Fibroblast of skin of back (primary cell): ENCODE measurements around the gene SEMA7A.

Experiments used
- DNase-seq: peaks from one replicate; pipeline ENCODE4 v3.0.0-alpha.2; 2013

Gene SEMA7A

DNA sequence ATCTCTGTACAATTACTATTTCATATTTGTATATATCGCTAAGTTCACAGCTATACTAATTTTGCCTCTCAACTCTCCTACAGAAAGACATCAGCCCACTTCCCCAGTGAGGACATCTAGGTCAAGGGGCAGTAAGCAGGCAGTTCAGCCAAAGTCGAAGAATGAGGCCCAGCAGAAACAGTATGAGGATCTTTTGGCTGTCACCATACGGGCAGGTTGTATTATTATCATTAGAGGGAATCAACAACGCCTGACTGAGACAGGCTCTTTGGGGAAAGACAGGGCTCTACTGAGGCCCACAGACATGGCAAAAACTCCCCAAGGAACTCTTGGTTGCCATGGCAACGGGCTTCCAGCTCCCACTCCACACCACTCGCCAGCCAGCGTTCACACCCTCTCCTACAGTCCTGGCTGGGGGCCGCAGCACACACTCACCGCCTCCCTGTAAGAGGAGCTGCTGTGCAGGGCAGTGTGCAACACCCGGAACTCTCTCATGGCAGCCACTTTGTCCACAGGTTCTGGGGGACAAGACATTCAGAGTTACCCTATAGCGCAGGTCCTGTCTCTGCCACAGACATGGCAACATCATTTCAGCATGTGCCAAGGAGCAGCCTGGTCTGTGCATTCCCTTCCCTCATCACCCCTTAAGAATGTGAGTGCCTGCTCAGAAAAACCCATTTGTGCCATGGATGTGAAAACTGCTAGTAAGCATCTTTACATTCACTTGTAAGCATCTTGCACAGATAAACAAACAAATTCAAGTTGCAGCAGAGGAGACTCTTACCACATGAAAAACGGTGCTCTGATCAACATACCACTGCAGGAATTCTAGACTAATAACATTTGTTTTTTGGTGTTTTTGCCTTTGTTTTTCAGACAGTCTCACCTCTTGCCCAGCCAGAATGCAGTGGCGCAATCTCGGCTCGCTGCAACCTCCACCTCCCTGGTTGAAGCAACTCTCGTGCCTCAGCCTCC, 18.4 kb upstream of the SEMA7A start:
- DNase-seq, result no peak

DNA sequence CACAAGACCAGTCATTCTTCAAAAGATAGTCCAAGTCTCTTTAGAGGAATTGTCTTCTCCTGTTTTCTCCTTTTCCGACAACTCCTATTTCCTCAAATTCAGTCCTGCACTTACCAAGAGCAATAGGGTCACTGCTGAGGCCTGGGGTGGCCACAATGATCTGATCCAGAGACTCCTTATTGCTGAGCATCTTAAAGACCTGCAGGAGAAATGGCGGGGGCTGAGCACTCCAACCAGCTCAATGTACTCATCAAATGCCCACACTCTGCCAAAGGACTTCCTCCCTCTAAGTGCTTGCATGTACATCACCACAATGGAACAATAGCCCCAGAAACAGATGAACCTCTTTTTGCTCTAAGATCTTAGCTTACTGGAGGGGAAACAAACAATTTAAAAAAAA, 17.6 kb upstream of the SEMA7A start:
- DNase-seq, result no peak

DNA sequence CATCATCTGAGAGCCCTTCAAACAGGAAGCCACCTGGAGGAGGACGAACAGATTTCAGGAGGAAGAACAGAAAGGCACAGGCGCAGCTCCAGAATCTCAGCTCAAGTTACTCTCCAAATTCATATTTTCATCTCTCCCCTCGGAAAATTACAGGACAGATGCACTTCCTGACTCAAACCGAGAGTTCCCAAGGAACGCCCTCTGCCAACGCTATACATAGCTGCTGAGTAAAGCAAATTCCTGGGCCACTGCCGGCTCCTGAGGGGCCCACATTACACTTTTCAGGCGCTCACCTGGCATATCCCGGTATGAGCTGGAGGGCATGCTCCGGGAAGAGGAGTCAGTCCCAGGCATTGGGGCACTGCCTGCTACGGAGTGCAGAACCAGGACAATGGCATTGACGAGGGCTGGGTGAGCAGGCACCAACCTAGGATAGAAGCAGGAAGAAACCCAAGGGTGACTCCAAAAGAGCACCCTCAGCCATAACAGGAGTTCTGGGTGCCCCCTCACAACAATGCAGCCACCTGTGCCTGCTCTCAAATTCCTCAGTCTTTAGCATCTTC, 16.0 kb upstream of the SEMA7A start:
- DNase-seq, result no peak

DNA sequence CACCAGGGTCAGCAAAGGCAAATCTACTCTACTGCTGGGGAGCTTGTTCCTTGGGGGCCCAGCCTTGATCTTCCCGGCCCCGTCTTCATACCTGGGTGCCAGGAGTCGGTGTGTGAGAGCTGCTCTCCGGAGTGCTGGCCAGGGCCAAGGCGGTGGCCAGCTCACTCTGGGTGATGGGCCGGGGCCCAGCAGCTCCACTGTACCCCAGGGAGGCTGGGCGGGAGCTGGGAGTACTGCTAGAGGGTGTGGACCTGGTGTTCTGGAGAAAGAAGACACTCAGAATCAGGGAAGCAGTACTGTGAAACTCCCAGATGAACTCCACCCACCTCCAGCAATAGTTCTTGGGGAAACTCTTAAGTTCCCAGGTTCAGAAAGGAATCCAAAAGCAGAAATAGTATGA, 15.3 kb upstream of the SEMA7A start:
- DNase-seq, result no peak

DNA sequence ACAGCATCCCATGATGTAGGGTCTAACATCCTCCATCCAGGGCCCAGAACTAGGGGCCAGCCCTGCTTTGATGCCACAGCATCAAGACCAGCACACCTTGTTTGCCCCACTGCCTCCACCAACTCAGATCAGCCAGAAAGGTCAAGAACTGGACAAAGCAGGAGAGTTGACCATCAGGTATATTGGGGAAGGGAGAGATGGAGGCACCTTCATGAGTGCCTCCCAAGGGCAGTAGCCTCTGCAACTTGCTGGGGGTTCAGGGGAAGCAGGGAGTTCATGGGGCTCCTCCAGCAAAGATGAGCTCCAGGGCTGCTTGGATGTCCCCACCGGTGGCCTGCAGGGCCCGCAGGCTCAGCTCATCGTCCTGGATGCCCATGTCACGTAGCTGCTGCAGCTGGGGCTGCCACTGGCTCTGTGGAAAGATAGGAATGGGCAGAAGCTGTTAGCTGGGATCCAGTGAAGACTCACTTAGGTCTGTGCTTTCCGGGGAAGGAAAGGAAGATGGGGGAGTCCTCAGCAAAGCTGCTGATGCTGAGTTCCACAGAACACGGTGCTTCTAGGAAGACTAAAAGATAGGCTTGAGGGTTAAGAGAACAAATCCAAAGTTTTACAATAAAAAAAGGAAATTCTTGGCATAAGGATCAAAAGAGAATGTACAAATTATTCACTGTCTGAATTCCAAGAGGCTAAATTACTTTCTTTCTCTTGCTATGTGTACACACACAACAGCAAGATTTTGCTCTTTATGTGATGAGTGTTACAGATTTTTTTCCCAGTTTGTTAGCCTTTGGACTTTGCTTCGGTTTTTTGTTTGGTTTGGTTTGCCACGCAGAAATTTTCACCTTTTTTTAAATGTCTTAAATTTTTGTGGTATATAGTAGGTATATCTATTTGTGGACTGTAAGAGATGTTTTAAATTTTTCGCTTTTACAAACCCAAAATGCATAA, 12.3 kb upstream of the SEMA7A start:
- no peak for DNase-seq

DNA sequence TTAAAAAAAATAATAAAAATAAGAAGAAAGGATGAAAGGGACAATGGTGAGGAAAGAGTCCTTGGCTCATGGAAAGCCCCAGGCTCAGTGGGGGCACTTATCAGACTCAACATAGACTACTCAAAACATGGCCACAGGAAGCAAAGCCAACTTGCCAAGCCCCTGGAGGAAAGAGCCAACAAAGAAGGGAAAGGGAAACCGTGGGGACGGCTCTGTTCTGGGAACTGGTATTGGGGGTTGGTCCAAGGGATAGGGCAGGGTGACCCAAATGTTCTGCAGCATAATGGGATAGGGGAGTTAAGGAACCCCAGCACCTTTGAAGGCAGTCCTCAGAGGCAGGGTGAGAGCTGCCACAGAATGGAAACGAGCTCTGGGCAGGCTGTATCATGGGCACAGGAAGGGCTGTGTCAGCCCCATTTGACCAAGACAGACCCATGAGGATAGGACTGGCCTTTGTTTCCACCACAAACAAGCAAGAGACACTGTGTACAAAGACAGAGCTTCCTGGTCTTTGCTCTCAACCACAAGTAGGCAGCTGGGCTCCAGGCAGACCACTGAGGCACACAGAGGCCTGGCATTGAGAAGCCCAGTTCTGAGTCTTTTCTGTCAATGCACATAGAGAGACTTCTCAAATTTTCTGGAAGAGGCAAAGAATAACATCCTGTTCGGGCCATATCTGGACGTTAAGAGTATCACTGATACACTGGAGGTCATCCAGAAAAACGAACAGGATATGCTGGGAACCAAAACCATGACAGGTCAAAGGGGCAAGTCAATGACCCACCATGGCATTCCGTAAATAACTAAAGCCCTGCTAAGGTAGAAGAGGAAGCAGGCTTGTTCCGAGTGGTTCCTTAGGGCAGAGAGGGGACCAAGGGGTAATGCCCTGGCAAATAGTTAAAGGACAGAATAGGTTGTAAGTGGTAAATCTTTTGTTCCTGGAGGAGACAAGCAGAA, 10.6 kb upstream of the SEMA7A start:
- no peak for DNase-seq

DNA sequence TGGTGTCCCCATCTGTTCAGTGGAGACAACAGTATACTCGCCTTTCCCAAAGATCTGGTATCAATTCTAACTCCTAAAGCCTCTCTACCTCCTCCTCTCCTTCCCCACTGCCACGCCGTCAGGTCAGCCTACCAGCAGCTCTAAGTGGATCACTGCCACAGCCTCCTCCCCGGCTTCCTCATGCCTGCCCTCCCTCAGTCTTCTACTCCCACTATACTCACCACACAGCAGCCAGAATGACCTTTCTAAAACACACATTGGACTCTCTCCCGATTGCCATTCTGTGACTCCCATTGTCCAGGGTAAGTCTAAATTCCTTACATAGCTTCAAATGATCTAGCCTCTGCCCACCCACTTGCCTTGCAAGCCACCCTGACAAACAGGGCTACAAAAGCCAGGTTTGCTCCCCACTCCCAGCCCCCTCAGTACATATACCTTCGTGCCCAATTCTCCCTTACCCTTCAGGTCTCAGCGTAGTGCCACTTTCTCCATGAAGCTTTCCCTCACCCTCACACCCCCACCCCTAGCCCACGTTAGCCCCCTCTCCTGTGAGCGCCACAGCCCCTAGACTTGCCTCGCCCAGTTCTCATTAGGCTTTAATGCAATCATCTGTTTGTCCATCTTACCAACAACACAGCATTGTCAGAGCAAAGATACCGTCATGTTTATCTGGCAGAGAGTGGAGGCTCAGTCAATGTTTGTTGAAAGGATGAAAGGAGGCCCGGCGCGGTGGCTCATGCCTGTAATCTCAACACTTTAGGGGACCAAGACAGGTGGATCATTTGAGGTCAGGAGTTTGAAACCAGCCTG, 9.5 kb upstream of the SEMA7A start:
- no peak for DNase-seq

DNA sequence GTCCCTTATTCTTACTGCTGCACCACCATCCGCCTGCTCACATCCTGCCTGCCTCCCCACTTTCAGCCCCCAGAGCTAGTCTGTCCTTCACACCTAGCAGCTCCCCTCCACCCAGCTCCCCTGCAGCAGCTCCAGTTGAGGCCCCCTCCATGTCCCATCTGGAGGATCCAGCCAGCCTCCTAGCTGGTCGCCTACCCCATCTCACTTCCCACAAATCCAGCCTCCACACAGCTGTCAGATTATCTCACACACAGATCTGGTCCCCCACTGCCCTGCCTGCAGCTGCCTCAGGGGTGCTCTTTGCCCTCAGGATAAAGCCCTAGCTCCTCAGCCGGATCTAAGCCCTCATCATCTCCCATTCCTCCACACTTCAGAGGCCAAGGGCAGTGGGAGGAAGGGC, 8.8 kb upstream of the SEMA7A start:
- no peak for DNase-seq

DNA sequence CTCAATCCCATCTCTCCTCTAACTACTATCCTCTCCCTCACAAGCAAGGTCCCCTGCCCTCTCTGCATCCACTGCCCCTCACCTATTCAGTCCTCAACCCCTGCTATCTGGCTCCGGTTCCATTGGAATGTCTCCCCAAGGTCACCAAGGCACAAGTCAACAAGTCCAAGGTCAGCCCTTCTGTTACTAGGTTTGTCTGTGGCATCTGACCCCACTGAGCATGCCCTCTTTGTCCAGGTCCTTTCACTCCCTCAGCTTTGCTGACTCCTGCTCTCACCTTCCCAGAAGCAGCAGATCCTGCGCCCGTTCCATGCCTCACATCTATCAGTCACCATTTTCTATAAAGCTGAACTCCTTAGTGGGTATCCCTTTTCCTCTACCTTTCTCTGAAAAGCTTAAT, 8.3 kb upstream of the SEMA7A start:
- no peak for DNase-seq

DNA sequence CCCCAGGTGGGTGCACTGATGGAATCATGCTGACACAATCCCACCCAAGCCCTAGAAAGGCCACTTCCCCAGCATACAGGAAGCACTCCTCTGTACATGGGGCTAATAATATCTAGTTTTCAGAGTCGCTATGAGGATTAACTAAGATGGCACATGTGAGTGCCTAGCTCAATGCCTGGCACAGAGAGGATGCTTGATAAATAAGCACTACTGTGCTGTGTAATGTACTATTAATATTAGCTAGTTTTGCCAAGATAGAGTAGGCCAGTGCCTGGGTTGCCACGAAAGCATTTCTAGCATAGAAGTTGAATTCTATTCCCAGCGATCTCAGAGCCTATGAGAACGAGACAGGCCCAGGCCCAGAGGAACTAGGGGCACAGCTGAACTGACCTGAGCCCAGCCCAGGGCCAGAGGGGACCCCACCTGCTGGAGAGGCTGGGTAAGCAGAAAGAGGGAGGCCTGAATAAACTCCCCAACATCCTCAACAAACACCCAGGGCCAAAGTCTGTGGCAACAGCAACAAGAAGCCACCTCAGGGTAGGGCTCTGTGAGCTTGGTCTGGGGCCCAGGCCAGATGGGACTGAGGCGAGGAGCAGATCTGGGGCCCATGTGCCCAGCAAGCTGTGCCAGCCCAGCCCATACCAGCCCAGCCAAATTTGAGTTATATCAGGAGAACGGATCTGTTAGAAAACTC, 7.6 kb upstream of the SEMA7A start:
- DNase-seq, result no peak

DNA sequence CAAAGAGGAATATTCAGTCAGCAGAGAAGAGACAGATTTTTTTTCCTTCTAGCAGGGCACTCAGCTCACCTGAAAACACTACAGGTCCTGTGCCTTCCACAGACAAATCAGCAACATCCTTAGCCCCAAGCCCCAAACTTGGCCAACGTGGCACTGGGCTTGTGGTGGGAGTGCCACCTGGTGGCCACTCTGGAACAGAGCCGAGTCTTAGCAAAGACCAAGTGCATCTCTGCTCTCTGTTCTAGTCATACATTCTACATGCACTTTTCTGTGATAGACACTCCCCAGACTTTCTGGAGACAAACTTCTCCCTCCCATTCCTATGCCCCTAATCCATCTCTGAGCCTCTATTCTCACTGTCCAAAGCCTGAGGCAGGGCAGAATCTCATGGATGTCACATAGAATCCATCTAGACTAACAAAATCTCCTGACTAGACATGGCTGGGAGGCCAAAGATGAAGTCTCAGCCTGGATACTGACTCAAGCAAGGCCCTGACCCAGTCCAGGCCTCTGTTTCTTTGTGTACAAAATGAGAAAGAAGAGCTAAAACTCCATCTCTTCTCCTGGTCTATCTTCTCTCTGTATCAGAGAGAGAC, 5.1 kb upstream of the SEMA7A start:
- DNase-seq, result peak; percentile 71

DNA sequence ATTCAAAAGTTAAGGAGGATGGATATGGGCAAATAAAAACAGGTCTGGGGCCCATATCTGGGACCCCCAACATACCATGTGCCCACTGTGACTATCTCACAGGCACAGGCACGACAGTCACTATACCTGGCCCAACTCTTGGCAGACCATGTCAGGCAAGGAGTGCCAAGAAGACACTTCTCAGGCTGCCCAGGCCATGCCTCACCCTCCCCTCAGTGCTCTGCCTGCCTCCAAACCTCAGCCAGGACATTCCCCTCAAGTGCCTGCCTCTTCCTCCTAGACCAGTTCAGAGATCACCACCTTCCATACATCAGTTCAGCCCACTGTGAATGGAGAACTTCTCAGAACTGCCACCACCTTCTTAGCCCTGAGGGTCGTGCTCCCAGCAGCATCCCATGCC, 4.4 kb upstream of the SEMA7A start:
- DNase-seq, result no peak

DNA sequence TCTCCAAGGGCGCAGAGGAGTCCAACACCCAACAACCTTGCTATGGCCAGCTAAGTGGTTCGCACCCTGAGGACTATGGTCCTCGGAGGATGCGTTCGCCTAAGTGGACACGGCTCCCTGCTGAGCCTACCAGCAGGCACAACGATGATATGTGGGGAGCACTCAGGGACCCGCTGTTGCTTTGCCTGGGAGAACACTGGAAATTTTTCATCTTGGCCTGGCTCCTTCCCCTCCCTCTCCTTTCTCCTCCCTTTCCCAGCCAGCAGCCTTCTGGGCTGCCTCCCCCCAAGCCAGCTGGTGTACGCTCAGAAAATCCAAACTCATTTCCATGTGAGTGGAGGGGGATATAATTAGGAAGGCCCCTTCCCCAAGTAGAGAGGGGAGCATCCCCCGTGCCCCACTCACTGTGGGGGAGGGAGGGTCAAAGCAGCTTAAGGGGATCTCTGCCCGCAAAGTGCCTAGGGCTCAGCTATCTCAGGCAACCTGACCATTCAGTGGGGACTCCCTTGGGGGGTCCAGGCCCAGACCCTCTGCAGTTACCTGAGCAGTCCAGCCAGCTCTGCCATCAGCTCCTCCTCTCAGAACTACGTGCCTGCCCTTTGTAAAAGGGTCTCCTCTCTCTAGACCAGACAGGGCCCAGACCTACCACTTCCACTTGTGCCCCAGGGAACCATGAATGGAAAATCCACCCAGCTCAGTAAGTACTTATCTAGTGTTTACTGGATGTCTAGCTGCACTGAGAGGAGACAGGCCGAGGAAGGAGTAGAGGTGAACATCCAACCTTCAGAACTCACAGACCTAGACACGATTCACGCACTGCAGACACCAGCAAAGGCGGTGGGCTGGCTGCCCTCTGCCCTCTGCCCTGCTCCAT, 742 bp upstream of the SEMA7A start:
- no peak for DNase-seq

DNA sequence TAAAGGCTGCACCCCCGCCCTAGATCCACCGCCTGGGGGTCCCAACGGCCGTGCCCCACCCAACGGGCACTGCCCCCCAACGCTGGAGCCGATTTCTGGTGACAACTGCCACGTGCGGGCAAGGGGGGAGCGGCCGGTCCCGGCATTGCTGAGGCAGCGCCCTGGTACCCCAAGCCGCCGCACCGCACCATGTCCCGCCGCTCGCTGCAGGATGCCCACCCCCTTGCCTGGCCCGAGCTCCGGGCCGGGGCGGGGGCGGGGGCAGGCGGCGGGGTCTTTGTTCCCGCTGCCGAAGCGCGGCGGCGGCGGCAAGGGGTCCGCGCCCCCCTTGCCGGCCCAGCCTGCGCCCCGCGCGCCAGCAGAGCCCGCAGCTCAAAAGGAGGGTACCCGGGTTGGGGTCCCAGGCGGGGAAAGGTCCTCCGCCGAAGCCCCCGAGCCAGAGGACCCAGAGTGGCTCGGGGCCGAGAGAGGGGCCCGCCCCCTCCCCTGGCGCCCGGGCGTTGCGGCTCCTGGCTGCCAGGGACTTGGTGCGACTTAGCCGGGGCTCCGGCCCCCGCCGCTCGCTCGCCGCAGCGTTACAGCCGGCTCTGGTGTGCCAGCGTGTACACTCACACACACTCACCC, 678 bp downstream of the SEMA7A start:
- DNase-seq, result no peak

DNA sequence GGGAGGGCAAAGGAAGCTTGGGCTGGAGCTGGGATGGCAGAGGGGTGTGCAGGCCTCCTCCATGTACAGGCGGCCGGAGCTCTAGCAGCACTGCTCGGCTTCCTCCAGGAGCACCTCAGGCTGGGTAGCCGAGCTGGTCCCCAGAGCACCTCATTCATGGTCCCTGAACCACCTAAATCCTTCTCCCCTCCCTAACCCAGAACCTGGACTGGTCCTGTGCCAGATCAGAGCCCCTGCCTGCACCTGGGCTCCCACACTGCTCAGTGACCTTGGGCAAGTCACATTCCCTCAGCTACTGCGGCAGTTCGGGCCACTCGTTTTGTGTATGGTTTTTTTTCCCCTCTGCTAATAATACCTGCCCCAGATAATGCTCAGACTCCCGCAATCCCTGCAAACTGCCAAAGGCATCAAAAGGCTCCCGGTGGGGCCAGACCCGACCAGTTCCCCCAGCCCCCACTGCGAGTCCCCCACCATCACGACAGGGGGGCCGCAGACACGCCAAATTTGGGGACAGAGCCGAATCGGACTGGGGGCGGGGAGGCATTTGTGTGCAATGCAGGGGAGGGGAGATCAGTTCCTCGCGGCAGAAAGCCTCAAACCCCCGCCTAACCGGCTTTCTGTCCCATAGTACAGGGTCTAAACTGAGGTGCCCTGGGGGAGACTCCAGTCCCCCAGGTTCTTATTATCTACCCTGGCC, 1.3 kb downstream of the SEMA7A start:
- DNase-seq, result no peak

DNA sequence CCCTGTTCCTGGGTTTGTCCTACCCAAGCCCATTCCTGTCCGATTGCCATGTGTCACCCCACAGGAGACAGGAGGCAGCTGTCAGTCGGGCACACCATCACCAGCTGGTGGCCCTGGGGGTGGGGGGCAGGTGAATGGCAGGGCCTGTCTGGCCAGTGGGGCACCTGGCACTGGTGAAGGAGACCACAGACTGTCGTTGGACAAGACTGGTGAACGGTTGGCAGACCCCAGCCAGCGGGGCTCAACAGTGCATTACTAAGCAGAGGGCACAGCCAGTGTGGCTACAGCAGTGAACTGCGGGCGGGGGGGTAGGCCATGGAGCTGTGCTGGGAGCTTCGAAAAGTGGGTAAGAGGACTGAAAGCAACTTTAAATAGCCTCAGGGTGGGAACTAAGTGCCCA, 2.1 kb downstream of the SEMA7A start:
- DNase-seq, result no peak

DNA sequence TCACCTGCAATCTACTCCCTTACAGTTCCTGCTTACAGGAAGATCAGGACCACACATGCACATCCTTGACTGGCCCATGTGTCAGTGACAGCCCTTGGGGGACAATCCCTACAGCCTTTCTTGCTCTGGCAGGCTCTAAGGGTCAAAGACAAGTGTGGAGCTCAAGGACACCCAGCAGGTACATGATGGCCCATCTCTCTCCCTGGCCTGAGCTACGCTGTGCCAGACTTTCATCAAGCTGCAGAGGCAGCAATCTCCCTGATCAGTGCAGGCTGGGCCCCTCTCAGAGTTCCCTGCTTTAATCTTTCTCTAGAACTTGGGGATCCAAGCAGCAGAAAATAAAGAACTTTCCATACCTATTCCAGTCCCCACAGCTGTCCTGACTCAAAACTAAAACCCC, 2.6 kb downstream of the SEMA7A start:
- no peak for DNase-seq

DNA sequence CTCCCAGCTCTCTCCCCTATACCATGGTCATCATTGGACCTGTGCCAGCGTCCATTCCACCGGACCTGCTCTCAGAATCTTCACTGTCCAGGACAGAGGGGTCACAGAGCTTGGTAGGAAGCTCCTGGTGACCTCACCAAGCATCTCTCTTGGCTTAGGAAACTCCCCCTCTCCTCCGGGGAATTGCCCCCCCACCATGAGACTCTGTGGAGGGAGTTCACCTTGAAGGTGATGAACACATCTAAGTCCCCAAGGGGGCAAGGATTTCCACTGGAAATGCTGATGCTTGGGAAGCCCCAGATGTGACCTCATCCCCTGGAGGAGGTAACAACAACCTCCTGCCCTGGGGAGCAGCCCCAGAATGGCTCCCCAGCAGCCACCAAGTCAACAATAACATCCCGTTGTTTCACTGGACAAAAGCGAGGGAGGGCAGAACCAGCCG, 3.2 kb downstream of the SEMA7A start:
- DNase-seq, result no peak
